Breast epithelium (tissue), 3 donors: ENCODE data around the gene ARMC8.

Experiments used
- CTCF ChIP-seq, 3 donors: fragments of 450-650 bp; IDR thresholded peaks; one replicate each; pipeline ENCODE4 v1.5.1; 2016 to 2017; ENCODE audit warnings: antibody characterized with exemption in 3 of 3, mild to moderate bottlenecking in 3 of 3, moderate library complexity in 3 of 3
- POLR2A ChIP-seq: fragments of 450-650 bp; IDR thresholded peaks from one replicate; pipeline ENCODE4 v1.6.1; 2016; ENCODE audit warnings: antibody characterized with exemption, mild to moderate bottlenecking, moderate library complexity
- POLR2AphosphoS5 ChIP-seq, 3 donors: sonication (generic); formaldehyde crosslinking; IDR thresholded peaks; one replicate each; pipeline ENCODE4 v1.6.1; 2017; ENCODE audit warnings: antibody characterized with exemption in 3 of 3

- TF ChIP-seq CTCF (IDR thresholded peaks at IDR 0.05) (no peak), POLR2A (no peak), POLR2AphosphoS5 (IDR thresholded peaks at IDR 0.05) (no peak)
These were observed 151.1 kb downstream of the ARMC8 start for GRCh38 chr3:138338244-138338643.
